Midbrain (tissue), 1 donor: ENCODE data around the gene RASA3.
A peak's percentile ranks its signal among the peaks of the same experiment; 100 is the strongest.

ENCODE experiments used
- DNase-seq: peaks from one replicate; lab custom pipeline; 2025; lab: John Stamatoyannopoulos, UW

Gene RASA3

DNA sequence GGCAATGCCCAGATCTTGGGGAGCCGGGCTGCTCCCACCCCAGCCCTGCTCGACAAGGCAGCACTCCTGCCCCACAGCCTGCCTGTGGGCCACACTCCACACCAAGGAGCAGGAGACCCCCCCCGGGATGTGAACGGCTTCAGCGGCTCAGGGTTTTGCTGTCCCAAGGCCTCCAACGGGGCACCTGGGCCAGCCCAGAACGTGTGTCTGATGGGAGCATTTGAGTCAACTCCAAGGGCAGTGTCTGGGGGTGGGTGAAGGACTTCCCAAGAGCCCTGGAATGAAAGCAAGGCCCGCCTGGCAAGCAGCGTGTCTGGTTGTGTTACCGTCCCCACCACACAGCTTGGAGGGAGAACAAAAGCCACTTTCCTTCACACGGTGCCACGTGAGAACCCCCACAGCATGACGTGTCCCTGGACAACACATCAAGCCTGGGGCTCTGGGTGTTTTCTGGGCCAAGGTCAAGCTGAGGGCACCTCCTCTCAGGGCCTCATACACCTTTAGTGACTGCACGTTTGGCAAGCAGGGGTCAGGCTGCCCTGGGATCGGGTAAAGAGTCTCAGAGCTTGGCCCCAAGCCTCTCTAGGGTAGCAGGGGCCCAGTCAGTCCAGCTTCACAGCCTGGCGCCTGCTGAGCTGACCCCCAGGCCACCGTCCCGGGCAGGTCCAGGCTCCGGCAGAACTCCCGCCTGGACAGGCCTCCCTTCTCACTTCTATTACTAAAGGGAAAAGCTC lies 164.5 kb downstream of the RASA3 start:
- DNase-seq, result no peak

DNA sequence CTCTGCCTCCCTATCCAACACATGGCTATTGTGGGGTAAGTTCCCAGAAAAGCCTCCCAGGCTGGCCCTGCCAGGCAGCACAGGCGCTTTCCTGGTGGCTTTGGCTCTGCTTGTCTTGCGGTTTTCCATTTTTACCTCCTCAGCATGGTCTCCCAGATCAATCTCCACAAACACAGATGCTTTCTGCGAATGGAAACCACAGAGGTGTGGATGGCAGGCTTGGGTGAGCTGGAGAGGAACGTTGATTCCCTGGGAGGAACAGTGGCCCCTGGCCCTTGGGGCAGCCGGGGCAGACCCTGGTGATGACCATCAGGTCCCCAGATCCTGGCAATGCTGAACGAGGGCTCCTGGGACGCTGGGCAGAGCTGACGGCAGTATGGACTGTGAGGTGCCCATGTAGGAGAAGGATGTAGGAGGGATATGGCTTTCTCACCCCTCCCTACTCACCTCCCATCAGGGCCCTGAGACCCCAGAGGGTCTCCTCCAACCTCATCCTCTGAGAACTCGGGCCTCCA lies 165.2 kb downstream of the RASA3 start:
- no peak for DNase-seq

DNA sequence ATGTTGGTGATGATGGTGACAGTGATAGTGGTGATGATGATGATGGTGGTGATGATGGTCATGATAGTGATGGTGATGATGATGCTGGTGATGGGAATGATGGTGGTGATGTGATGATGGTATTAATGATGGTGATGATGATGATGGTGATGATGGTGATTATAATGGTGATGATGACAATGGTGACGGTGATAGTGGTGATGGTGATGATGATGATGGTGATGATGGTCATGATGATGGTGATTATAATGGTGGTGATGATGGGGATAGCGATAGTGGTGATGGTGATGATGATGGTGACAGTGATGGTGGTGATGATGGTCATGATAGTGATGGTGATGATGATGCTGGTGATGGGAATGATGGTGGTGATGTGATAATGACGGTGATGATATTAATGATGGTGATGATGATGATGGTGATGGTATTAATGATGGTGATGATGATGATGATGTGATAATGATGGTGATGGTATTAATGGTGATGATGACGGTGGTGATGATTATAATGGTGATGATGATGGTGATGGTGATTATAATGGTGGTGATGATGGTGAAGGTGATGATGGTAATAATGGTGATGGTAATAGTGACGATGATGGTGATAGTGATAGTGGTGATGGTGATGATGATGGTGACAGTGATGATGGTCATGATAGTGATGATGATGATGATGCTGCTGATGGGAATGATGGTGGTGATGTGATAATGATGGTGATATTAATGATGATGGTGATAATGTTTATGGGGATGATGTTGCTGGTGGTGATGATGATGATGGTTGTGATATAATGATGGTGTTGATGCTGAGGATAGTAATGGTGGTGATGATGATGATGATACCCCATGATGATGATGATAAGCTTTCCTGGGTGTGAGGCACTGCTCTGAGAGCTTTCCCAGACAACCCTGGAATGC lies 166.2 kb downstream of the RASA3 start:
- DNase-seq, result no peak

DNA sequence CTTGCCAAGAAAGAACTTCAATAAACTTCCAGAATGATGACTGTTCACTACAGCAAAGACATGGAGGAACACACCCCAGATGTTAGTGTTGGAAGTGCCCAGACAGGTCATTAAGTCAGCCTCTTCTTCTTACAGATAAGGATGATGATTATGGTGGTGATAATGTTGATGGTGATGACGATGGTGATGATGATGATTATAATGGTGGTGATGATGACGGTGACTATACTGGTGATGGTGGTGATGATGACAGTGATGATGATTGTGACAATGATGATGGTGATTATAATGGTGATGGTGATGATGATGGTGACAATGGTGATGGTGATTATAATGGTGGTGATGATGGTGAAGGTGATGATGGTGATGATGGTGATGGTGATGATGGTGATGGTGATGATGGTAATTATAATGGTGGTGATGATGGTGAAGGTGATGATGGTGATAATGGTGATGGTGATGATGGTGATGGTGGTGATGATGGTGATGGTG lies 167.0 kb downstream of the RASA3 start:
- no peak for DNase-seq

DNA sequence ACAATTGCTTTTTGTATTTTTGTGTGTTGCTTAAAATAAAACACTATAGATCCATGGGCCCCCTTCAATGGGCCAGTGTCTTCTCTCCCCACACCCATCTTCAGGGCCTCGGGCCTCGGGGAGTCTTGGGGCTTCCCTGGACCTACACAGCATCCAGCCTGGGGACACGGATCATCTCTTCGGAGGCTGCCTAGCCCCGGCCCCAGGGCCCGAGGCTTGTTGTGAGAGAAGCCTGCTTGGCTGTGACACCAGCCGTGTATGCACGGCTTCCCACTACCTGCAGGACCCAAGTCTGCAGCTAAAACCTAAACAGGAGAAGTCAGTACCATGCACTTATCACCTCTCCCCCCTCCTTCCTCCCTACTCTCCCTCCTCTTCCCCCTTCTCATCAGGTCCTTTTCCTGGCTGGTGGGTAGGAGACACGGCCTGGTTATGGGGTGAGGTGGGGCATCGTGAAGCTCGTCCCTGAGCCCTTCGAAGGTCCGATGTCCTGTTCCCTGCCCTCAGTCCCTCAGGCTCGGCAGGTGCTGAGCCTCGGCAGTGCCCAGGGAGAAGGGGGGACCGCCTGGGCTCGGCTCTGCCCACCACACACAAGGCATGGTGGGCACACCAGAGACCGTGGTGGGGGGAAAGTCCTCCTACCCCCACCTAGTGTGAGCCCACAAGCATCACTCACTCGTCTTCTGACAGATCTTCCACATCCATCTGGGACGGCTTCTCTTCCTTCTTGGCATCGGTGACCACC lies 168.0 kb downstream of the RASA3 start:
- no peak for DNase-seq

DNA sequence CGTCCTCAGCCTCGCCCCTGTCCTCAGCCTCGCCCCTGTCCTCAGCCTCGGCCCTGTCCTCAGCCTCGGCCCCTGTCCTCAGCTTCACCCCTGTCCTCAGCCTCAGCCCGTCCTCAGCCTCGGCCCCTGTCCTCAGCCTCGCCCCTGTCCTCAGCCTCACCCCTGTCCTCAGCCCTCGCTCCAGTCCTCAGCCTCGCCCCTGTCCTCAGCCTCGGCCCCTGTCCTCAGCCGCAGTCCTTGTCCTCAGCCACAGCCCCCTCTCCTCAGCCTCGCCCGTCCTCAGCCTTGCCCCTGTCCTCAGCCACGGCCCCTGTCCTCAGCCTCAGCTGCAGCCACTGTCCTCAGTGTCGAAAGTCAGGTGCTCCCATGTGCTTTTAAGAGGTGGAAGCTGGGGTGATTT lies 169.0 kb downstream of the RASA3 start:
- DNase-seq, result no peak

DNA sequence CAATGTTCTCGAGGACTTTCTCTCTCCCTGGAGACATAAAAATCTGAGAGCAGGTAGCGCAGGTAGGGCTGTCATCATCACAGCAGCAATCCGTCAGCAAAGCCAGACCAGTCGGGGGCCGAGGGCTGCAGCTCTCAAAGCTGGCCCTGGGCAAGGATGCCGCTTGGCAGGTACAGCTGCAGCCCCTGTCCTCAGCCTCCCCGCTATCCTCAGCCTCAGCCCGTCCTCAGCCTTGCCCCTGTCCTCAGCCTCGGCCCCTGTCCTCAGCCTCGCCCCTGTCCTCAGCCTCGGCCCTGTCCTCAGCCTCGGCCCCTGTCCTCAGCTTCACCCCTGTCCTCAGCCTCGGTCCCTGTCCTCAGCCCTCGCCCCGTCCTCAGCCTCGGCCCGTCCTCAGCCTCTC lies 169.4 kb downstream of the RASA3 start:
- no peak for DNase-seq

DNA sequence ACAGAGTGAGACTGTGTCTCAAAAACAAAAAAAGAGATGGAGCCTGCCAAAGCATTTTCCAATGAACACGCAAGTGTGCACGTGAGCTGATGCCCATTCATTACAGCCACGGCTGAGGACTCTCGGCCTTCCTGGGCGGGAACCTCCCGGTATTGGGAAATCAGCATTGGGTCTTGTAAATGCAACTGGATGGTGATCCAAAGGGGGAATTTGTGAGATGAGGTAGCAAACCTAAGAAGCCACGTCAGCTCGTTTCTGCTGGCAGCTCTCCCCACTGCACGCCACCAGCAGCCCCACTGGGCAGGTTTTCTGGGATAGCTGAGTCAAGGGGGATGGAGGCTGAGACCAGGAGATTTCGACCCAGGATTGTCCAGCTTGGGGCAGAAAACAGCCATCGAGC lies 170.0 kb downstream of the RASA3 start:
- DNase-seq, result no peak

DNA sequence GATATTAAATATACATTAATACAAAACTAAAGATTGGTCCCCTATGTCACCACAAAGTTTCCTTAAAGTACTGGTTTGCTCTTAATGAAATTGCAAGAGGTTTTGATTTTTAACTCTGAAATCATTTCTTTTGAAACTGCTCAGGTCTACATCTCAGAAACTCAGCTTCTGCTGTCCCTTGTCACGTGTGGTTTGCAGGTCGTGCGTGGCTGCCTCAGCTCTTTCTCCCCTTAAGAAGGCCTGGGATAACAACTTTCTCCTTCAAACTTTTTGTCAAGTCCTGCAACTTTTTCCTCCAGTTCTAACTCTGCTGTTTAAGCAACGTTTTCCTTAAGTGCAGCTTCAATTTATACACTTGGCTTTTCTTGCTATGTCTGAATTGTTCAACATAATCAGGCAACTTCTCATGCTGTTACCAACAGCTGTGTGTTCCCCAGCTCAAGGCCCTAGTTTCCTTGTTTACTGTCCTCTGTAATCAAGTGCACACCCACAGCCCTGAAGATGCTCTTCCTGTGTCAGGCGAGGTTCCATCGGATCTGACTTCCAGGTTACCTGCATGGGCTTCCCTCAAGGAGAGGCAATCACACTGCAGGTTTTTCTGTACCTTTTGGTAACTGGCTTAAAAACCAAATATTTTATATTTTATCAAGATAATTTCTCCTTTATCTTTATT lies 172.0 kb downstream of the RASA3 start:
- DNase-seq, result no peak

DNA sequence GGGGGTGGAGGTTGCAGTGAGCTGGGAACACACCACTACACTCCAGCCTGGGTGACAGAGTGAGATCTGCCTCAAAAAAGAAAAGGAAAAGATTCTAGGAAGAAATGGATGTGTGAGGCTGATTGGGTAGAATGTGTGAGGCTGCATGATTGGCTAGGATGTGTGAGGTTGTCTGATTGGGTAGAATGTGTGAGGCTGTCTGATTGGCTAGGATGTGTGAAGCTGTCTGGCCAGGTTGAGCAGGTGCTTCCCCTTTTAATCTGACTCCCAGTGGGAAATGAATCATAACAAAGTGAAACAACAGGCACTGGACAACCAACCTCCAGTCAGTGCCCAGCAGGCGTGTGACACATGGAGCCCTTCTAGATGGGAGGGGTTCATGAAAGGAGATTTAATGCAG lies 173.2 kb downstream of the RASA3 start:
- no peak for DNase-seq

DNA sequence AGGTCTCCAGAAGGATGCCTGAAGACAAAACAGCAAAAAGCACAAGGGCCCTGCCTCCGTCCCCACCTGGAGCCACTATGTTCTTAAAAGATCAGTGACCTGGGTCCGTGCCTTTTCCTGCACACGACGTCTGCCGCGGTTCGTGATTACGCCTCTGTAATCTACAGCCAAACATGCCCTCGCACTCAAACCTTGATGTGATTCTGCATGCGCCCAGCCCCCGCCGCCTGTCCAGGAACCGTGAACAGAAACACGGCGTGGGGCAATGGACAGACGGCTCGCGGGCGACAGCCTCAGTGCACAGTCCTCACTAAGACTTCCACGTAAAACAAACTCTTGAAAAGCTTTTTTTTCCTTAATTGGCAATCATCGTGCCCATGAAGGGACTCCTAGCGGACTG lies 174.1 kb downstream of the RASA3 start:
- no peak for DNase-seq

DNA sequence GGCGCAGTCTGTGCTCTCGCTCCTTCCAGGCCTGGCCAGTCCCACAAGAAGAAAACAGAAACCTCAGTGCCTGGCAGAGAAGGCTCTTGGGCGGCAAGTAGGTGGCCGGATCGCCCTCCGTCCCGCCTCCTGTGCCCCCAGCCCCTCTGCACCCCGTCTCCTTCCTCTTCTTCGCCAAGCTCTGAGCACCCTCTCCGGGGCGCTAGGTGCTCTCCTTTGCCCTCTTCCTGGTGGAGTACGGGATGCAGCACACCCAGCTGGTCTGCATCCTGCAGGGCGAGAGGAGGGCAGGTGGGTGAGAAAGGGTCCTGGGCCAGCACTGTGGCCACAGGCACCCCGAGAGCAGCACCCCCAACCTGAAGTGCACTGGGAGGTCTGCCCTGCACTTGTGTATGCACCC lies 175.9 kb downstream of the RASA3 start:
- DNase-seq, result no peak

DNA sequence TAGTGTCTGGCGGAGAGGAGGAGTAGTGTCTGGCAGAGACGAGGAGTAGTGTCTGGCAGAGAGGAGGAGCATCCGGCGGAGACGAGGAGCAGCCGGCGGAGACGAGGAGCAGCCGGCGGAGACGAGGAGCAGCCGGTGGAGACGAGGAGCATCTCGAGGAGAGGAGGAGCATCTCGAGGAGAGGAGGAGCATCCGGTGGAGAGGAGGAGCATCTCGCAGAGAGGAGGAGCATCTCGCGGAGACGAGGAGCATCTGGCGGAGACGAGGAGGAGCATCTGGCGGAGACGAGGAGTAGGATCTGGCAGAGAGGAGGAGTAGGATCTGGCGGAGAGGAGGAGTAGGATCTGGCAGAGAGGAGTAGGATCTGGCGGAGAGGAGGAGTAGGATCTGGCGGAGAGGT lies 176.7 kb downstream of the RASA3 start:
- no peak for DNase-seq

DNA sequence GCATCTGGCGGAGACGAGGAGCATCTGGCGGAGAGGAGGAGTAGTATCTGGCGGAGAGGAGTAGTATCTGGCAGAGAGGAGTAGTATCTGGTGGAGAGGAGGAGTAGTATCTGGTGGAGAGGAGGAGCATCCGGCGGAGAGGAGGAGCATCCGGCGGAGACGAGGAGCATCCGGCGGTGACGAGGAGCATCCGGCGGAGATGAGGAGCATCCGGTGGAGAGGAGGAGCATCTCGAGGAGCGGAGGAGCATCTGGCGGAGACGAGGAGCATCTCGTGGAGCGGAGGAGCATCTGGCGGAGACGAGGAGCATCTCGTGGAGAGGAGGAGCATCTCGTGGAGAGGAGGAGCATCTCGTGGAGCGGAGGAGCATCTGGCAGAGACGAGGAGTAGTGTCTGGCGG lies 177.2 kb downstream of the RASA3 start:
- DNase-seq, result no peak

DNA sequence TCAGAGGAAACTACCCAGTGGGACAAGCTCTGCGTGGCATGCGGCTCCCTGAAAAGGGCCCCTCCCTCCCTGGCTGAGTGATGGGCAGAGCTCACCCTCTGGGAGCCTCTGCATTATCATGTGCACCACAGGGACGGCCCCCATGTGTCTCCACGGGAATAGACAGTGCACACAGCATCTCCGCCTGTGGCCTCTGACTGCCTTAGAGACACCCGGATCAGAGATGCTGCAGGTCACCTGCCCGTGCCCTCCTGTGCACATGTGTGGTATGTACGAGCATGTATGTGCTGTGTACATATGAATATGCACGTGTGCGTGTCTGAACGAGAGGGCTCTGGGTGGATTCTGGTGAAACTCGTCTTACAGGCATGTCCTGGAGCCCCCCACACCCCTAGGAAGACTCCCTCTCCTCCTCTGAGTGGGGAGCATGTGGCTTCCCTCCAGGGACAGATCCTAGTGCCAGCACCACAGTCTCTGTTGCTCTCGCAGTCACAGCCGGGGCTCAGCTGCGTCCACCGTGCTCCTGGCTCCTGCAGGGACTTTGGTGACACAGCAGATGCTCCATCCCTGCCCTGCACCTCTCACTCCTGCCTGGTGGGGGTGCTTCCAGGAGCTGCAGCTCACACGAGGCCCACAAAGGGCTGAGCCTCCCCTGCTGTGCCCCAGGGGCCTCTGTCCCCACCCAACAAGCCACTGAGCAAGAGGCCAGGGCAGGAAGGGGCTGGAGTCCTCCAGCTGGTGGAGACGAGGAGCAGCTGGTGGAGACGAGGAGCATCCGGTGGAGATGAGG lies 178.2 kb downstream of the RASA3 start:
- no peak for DNase-seq

DNA sequence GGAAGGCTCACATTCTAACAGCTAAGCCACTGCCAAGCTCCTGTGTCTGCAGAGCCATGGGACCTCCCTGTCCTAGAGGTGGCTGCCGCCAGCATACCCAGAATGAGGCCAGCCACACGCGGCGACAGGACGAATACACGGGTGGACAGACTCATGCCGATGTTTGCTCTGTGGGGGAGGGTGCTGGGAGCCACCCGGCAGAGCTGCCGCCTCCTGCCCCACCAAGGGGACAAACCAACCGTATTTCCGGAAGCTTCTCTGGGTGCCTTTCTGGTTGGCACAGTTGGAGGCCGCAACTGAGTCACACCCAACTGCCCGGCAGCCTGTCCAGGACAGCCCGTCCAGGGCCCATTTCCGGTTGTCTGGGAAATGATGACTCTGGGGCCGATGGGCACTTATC lies 178.9 kb downstream of the RASA3 start:
- DNase-seq, result no peak

DNA sequence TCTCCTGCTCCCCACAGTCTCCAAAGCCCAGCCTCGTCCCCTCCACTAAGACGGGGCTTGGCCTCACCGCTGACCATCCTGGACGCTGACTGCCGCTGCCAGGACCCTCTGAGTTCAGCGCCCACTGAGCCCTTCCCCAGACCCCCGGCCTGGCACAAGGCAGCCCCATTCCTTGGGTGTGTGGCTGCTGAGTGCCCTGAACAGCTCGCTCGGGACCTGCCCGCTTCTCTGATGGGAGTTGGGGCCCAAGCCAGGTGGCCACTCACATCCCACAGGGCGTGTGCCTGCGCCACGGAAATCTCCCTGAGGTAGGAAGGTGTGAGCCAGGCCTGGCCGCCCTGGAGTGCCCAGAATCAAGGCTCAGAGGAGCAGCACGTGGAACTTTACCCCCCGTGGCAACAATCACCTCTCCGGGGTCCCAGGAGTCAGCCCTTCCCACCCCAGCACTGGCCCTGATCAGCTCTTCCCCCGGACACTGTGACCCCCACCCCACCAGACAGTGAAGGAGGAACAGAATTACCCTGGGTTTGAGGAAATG lies 179.4 kb downstream of the RASA3 start:
- DNase-seq, result no peak

DNA sequence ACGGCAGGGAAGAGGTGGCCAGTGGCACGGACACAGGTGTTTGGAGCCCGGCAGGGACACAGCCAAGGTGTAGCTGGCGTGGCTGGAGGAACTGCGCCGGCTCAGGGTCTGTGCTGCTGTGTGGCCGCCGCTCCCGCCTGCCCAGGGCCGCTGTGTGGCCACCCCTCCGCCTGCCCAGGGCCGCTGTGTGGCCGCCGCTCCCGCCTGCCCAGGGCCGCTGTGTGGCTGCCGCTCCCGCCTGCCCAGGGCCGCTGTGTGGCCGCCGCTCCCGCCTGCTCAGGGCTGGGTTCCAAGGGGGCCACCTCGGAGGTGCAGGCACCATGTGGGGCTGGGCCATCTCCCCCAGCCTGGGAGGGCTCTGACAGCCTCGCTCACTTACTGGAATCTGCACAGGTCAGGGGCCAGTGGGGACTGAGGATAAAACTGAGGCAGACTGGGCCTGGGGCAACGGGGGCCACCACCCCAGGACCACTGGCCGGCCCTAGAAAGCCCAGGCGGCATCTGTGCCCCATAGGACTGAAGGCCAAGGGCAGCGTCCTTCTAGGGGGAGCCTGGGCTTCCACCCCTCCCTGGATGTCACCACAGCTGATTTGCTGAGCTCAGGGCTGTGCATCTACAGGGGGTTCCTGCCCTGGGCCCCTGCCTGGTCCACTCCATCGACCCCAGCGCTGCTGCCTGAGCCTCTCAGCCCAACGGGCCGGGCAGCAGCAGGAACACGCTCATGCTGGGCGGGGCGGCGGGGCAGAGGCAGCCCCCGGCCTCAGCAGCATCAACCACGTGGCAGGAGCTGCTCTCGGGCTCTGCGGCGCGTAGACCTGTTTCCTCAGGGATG lies 180.1 kb downstream of the RASA3 start:
- DNase-seq, result no peak

DNA sequence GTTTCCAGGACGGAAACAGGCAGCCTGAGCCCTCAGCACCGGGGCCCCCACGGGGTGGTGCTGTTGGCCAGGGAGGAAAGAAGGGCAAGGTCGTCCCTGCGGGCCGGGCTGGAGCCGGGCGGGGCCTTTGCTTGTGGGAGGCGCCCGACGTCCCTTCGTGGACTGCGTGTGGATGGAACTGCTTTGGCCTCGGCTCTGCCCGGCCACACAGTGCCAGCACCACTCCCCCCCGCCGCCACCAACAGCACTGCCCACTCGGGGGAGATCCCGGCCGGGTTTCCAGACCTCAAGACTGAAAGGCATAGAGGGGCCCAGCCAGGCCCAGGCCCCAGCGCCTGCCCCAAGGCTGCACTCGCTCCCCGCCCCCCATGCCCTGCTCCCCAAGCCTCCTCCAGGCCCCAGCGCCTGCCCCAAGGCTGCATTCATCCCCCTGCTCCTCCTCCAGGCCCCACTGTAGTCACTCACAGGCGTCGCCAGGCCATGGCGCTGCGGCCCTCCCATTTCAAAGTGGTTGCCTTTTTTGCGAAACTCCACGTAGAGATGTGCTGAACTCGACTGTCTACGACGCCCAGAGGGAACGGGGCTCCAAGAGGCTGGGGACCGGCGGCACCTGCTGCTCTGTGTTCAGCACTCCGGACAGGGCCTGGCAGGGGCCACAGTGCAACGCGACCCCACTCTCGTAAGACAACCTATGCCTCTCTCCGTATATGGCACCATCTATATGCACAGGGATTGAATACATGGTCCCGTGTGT lies 181.0 kb downstream of the RASA3 start:
- DNase-seq, result peak; percentile 82
